WTC11 (cell line): ENCODE results near the gene ACOT13.
"Not testable (repeated sequence)": the region's sequence is repeated elsewhere in the genome, so short reads cannot be mapped to it uniquely, and the experiment has no call there.

Experiments
- CREM ChIP-seq: sonication (generic); formaldehyde crosslinking; IDR thresholded peaks from 2 replicates; pipeline ENCODE4 v1.8.1; 2022; ENCODE audit warnings: mild to moderate bottlenecking, missing genetic modification reagents, moderate library complexity
- CTCF ChIP-seq: fragments of 200-600 bp; IDR thresholded peaks from 2 replicates; pipeline ENCODE4 v1.8.0; 2022; ENCODE audit warnings: antibody characterized with exemption
- HMGA2 ChIP-seq: fragments of 250-450 bp; sonication (Bioruptor Pico); IDR thresholded peaks from 2 replicates; pipeline ENCODE4 v1.4.0; 2021; ENCODE audit warnings: mild to moderate bottlenecking, moderate library complexity
- TF ChIP-seq, protein P1 (sequence below): sonication (generic); formaldehyde crosslinking; IDR thresholded peaks from 2 replicates; pipeline ENCODE4 v1.8.1; 2022; ENCODE audit warnings: low read depth, missing genetic modification reagents, borderline replicate concordance
- TF ChIP-seq, protein P2 (sequence below): sonication (generic); formaldehyde crosslinking; conservative IDR thresholded peaks from 2 replicates; pipeline ENCODE4 v1.8.1; 2022; ENCODE audit warnings: mild to moderate bottlenecking, missing genetic modification reagents
- TF ChIP-seq, protein P3 (sequence below): sonication (generic); formaldehyde crosslinking; IDR thresholded peaks from 2 replicates; pipeline ENCODE4 v1.8.1; 2023; ENCODE audit warnings: mild to moderate bottlenecking, missing genetic modification reagents, moderate library complexity
- TF ChIP-seq, protein P4 (sequence below): sonication (generic); formaldehyde crosslinking; IDR thresholded peaks from 2 replicates; pipeline ENCODE4 v1.8.0; 2022; ENCODE audit warnings: mild to moderate bottlenecking, missing genetic modification reagents

- 0 out of 2 replicates have a peak, but pooled peaks have one; percentile 22 for TF ChIP-seq CTCF
- TF ChIP-seq, protein P1, sequence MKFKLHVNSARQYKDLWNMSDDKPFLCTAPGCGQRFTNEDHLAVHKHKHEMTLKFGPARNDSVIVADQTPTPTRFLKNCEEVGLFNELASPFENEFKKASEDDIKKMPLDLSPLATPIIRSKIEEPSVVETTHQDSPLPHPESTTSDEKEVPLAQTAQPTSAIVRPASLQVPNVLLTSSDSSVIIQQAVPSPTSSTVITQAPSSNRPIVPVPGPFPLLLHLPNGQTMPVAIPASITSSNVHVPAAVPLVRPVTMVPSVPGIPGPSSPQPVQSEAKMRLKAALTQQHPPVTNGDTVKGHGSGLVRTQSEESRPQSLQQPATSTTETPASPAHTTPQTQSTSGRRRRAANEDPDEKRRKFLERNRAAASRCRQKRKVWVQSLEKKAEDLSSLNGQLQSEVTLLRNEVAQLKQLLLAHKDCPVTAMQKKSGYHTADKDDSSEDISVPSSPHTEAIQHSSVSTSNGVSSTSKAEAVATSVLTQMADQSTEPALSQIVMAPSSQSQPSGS (CRISPR knock-in tag): not testable (repeated sequence)
- TF ChIP-seq, protein P2, sequence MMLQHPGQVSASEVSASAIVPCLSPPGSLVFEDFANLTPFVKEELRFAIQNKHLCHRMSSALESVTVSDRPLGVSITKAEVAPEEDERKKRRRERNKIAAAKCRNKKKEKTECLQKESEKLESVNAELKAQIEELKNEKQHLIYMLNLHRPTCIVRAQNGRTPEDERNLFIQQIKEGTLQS (CRISPR knock-in tag): not testable (repeated sequence)
- TF ChIP-seq, protein P3, sequence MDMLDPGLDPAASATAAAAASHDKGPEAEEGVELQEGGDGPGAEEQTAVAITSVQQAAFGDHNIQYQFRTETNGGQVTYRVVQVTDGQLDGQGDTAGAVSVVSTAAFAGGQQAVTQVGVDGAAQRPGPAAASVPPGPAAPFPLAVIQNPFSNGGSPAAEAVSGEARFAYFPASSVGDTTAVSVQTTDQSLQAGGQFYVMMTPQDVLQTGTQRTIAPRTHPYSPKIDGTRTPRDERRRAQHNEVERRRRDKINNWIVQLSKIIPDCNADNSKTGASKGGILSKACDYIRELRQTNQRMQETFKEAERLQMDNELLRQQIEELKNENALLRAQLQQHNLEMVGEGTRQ: not testable (repeated sequence)
- not testable (repeated sequence) for TF ChIP-seq CREM, HMGA2 (CRISPR knock-in tag)
- TF ChIP-seq, protein P4, sequence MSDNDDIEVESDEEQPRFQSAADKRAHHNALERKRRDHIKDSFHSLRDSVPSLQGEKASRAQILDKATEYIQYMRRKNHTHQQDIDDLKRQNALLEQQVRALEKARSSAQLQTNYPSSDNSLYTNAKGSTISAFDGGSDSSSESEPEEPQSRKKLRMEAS: not testable (repeated sequence)
Measured at GRCh38 chr6:24695635-24696034, 28.8 kb downstream of the ACOT13 start.
